GM18870 (cell line): ENCODE measurements around the gene PLG.
"Not testable (repeated sequence)": the region's sequence is repeated elsewhere in the genome, so short reads cannot be mapped to it uniquely, and the experiment has no call there.

Experiments
- ATAC-seq: cut with Tn5 transposase; IDR thresholded peaks from one replicate; pipeline ENCODE4 v1.9.1; 2021; ENCODE audit warnings: moderate library complexity; ENCODE audit not compliant: unreplicated experiment

Gene PLG

GRCh38 chr6:160701918-160702680 lies at the start of gene PLG:
Gene PLG (plus strand): TSS chr6:160702244. CDS start chr6:160702305, 61 bp downstream.
- not testable (repeated sequence) for ATAC-seq

- ATAC-seq, result no peak
Observed at GRCh38 chr6:160659562-160659961, 42.5 kb upstream of the PLG start.

- no peak for ATAC-seq
Observed at GRCh38 chr6:160661216-160661615, 40.8 kb upstream of the PLG start.

- ATAC-seq, result no peak
Observed at GRCh38 chr6:160662429-160662828, 39.6 kb upstream of the PLG start.

GRCh38 chr6:160662842-160663241 lies 39.2 kb upstream of the PLG start:
- no peak for ATAC-seq

GRCh38 chr6:160664198-160664597 lies 37.8 kb upstream of the PLG start, which contains the start of gene LPA:
Gene LPA (minus strand): TSS chr6:160664275. CDS start chr6:160664214, 61 bp downstream.
- not testable (repeated sequence) for ATAC-seq

GRCh38 chr6:160667639-160668481 lies 34.2 kb upstream of the PLG start:
- no peak for ATAC-seq

GRCh38 chr6:160668589-160668988 lies 33.5 kb upstream of the PLG start:
- no peak for ATAC-seq

GRCh38 chr6:160676418-160676817 lies 25.6 kb upstream of the PLG start:
- ATAC-seq, result not testable (repeated sequence)

- ATAC-seq, result no peak
Observed at GRCh38 chr6:160678230-160678629, 23.8 kb upstream of the PLG start.

GRCh38 chr6:160678744-160679401 lies 23.2 kb upstream of the PLG start:
- no peak for ATAC-seq

- no peak for ATAC-seq
Observed at GRCh38 chr6:160679402-160679769, 22.7 kb upstream of the PLG start.

GRCh38 chr6:160685101-160685761 lies 16.8 kb upstream of the PLG start:
- not testable (repeated sequence) for ATAC-seq

GRCh38 chr6:160685762-160686450 lies 16.1 kb upstream of the PLG start:
- no peak for ATAC-seq

- no peak for ATAC-seq
Observed at GRCh38 chr6:160690458-160690857, 11.6 kb upstream of the PLG start.

- ATAC-seq, result no peak
Observed at GRCh38 chr6:160691617-160692016, 10.4 kb upstream of the PLG start.

GRCh38 chr6:160692369-160692959 lies 9.6 kb upstream of the PLG start:
- no peak for ATAC-seq

GRCh38 chr6:160695025-160695424 lies 7.0 kb upstream of the PLG start:
- ATAC-seq, result not testable (repeated sequence)

GRCh38 chr6:160695622-160696021 lies 6.4 kb upstream of the PLG start:
- ATAC-seq, result not testable (repeated sequence)

GRCh38 chr6:160696884-160697283 lies 5.2 kb upstream of the PLG start:
- ATAC-seq, result not testable (repeated sequence)
